ENCODE measurements around the gene DCAF15.
A peak's percentile ranks its signal among the peaks of the same experiment; 100 is the strongest.

The DCAF15 gene, protein sequence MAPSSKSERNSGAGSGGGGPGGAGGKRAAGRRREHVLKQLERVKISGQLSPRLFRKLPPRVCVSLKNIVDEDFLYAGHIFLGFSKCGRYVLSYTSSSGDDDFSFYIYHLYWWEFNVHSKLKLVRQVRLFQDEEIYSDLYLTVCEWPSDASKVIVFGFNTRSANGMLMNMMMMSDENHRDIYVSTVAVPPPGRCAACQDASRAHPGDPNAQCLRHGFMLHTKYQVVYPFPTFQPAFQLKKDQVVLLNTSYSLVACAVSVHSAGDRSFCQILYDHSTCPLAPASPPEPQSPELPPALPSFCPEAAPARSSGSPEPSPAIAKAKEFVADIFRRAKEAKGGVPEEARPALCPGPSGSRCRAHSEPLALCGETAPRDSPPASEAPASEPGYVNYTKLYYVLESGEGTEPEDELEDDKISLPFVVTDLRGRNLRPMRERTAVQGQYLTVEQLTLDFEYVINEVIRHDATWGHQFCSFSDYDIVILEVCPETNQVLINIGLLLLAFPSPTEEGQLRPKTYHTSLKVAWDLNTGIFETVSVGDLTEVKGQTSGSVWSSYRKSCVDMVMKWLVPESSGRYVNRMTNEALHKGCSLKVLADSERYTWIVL

GRCh38 chr19:13952154-13952930 is at the start of gene DCAF15:
TSS of gene DCAF15 (plus strand) at chr19:13952509. CDS start at chr19:13952513, 4 bp downstream.
- Histone ChIP-seq H3K9ac (ENCODE audit: low read depth in 1 of 2, low read length in 2 of 2) (peak within 1 kb of the TSS; percentile 63 to 88), H3K4me3 (ENCODE audit: low read depth in 1 of 2, low read length in 2 of 2) (peak within 1 kb of the TSS; percentile 67 to 87), H3K9me3 (ENCODE audit: control insufficient read depth in 1 of 2, low read length in 2 of 2) (no peaks in the 10 kb centered on the region), H3K27ac (ENCODE audit: low read depth, low read length) (peak within 1 kb of the TSS; percentile 56), H3K27me3 (ENCODE audit: control insufficient read depth in 1 of 2, insufficient read depth in 2 of 2, low read length in 2 of 2) (no peaks in the 10 kb centered on the region), H3K4me1 (ENCODE audit: control insufficient read depth in 1 of 2, insufficient read depth in 2 of 2, low read length in 2 of 2) (peaks cover 10 to 16% of the 10 kb centered on the region in 2 donors), H3K36me3 (ENCODE audit: control insufficient read depth in 1 of 2, insufficient read depth in 2 of 2, low read length in 2 of 2) (peaks cover 14 to 29% of the 10 kb centered on the region in 2 donors)

DNA sequence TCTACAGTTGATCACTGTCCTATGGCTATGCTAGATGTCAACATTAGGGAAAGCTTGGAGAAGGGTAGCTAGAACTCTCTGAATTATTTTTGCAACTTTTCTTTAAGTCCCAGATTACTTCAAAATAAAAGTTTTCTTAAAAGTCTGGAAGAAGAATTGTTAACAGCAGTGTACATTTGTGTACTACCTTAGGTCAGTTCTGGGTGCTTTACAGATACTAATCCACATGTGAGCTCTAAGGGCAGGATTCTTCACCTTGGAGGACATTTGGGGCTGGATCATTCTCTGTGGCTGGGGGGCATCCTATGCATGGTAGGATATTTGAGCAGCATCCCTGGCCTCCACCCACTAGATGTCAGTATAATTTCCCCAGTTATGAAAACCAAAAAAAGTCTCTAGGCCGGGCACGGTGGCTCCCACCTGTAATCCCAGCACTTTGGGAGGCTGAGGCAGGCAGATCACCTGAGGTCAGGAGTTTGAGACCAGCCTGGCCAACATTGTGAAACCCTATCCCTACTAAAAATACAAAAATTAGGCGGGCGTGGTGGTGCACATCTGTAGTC is 49.2 kb upstream of the DCAF15 start:
- Histone ChIP-seq H3K27me3 (ENCODE audit: control insufficient read depth in 1 of 2, insufficient read depth in 2 of 2, low read length in 2 of 2) (no peaks in the 10 kb centered on the region), H3K27ac (ENCODE audit: low read depth, low read length) (no peak overlapping the region), H3K9ac (ENCODE audit: low read depth in 1 of 2, low read length in 2 of 2) (no peak overlapping the region), H3K4me3 (ENCODE audit: low read depth in 1 of 2, low read length in 2 of 2) (no peak overlapping the region), H3K9me3 (ENCODE audit: control insufficient read depth in 1 of 2, low read length in 2 of 2) (no peaks in the 10 kb centered on the region), H3K4me1 (ENCODE audit: control insufficient read depth in 1 of 2, insufficient read depth in 2 of 2, low read length in 2 of 2) (peaks cover 15 to 23% of the 10 kb centered on the region in 2 donors), H3K36me3 (ENCODE audit: control insufficient read depth in 1 of 2, insufficient read depth in 2 of 2, low read length in 2 of 2) (no peaks in the 10 kb centered on the region)

GRCh38 chr19:13905634-13906520 is 46.4 kb upstream of the DCAF15 start, which contains the start of the genes BRME1 and CC2D1A:
TSS of gene BRME1 (minus strand) at chr19:13906117. CDS start at chr19:13904892, 1,225 bp downstream.
TSS of gene CC2D1A (plus strand) at chr19:13906201. CDS start at chr19:13906442, 241 bp downstream.
- H3K27ac ChIP-seq (ENCODE audit: low read depth, low read length): peak within 1 kb of the TSS; percentile 88
- peak within 1 kb of the TSS; percentile 85 to 89 for H3K4me3 ChIP-seq (ENCODE audit: low read depth in 1 of 2, low read length in 2 of 2)
- H3K4me1 ChIP-seq (ENCODE audit: control insufficient read depth in 1 of 2, insufficient read depth in 2 of 2, low read length in 2 of 2): peaks cover 13 to 23% of the 10 kb centered on the region in 2 donors
- H3K9me3 ChIP-seq (ENCODE audit: control insufficient read depth in 1 of 2, low read length in 2 of 2): no peaks in the 10 kb centered on the region
- no peaks in the 10 kb centered on the region for H3K27me3 ChIP-seq (ENCODE audit: control insufficient read depth in 1 of 2, insufficient read depth in 2 of 2, low read length in 2 of 2)
- peak within 1 kb of the TSS; percentile 77 to 86 for H3K9ac ChIP-seq (ENCODE audit: low read depth in 1 of 2, low read length in 2 of 2)
- peaks cover 0 to 6% of the 10 kb centered on the region in 2 donors for H3K36me3 ChIP-seq (ENCODE audit: control insufficient read depth in 1 of 2, insufficient read depth in 2 of 2, low read length in 2 of 2)

DNA sequence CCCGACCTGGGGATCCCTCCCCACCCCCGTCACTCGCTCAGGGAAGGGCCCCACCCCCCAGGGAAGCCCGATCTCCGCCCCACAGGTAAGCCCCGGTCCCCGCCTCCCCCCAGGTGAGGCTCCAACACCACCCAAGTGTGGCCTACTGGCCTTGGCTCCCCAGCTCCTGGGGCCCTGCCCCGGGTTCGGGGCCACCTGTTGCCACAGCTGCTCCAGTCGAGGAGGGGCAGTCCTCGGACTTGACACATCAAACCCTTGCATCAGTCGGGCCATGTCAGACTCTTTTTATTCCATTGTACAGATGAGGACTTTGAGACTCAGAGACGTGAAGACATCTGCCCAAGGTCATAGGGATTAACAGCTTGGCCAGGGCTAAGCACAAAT is 45.8 kb upstream of the DCAF15 start:
- Histone ChIP-seq H3K9me3 (ENCODE audit: control insufficient read depth in 1 of 2, low read length in 2 of 2) (no peaks in the 10 kb centered on the region), H3K4me3 (ENCODE audit: low read depth in 1 of 2, low read length in 2 of 2) (peak overlapping the region; percentile 85 to 89), H3K9ac (ENCODE audit: low read depth in 1 of 2, low read length in 2 of 2) (peak overlapping the region; percentile 77 to 86), H3K4me1 (ENCODE audit: control insufficient read depth in 1 of 2, insufficient read depth in 2 of 2, low read length in 2 of 2) (peaks cover 13 to 23% of the 10 kb centered on the region in 2 donors), H3K36me3 (ENCODE audit: control insufficient read depth in 1 of 2, insufficient read depth in 2 of 2, low read length in 2 of 2) (peaks cover 0 to 12% of the 10 kb centered on the region in 2 donors), H3K27me3 (ENCODE audit: control insufficient read depth in 1 of 2, insufficient read depth in 2 of 2, low read length in 2 of 2) (no peaks in the 10 kb centered on the region), H3K27ac (ENCODE audit: low read depth, low read length) (peak overlapping the region; percentile 88)

DNA sequence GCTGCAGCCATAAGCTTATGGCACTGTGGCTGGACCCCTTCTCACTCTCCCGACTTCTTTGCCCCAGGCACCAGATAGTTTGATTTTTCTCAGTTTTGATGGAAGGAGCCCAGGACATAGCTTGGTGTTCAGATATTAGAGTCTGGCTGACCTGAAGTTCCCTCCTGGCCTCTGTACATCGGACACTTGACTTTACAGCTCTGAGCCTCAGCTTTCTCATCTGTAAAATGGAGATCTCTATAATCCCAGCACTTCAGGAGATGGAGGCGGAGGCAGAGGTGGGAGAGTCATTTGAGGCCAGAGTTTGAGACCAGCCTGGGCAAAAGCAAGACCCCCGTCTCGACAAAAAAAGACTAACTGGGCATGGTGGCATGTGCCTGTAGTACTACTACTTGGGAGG is 45.4 kb upstream of the DCAF15 start:
- Histone ChIP-seq H3K4me3 (ENCODE audit: low read depth in 1 of 2, low read length in 2 of 2) (peak overlapping the region; percentile 85 to 89), H3K27me3 (ENCODE audit: control insufficient read depth in 1 of 2, insufficient read depth in 2 of 2, low read length in 2 of 2) (no peaks in the 10 kb centered on the region), H3K9ac (ENCODE audit: low read depth in 1 of 2, low read length in 2 of 2) (peak overlapping the region; percentile 77 to 86), H3K36me3 (ENCODE audit: control insufficient read depth in 1 of 2, insufficient read depth in 2 of 2, low read length in 2 of 2) (peaks cover 0 to 12% of the 10 kb centered on the region in 2 donors), H3K9me3 (ENCODE audit: control insufficient read depth in 1 of 2, low read length in 2 of 2) (no peaks in the 10 kb centered on the region), H3K4me1 (ENCODE audit: control insufficient read depth in 1 of 2, insufficient read depth in 2 of 2, low read length in 2 of 2) (peaks cover 13 to 23% of the 10 kb centered on the region in 2 donors), H3K27ac (ENCODE audit: low read depth, low read length) (peak overlapping the region; percentile 88)

GRCh38 chr19:13908674-13909073 is 43.6 kb upstream of the DCAF15 start:
- H3K36me3 ChIP-seq (ENCODE audit: control insufficient read depth in 1 of 2, insufficient read depth in 2 of 2, low read length in 2 of 2): peaks cover 14 to 30% of the 10 kb centered on the region in 2 donors
- no peaks in the 10 kb centered on the region for H3K9me3 ChIP-seq (ENCODE audit: control insufficient read depth in 1 of 2, low read length in 2 of 2)
- no peaks in the 10 kb centered on the region for H3K27me3 ChIP-seq (ENCODE audit: control insufficient read depth in 1 of 2, insufficient read depth in 2 of 2, low read length in 2 of 2)
- H3K4me1 ChIP-seq (ENCODE audit: control insufficient read depth in 1 of 2, insufficient read depth in 2 of 2, low read length in 2 of 2): peaks cover 13 to 23% of the 10 kb centered on the region in 2 donors
- no peak overlapping the region for H3K27ac ChIP-seq (ENCODE audit: low read depth, low read length)
- H3K9ac ChIP-seq (ENCODE audit: low read depth in 1 of 2, low read length in 2 of 2): peak overlapping the region in 1 of 2 donors; percentile 38
- no peak overlapping the region for H3K4me3 ChIP-seq (ENCODE audit: low read depth in 1 of 2, low read length in 2 of 2)

DNA sequence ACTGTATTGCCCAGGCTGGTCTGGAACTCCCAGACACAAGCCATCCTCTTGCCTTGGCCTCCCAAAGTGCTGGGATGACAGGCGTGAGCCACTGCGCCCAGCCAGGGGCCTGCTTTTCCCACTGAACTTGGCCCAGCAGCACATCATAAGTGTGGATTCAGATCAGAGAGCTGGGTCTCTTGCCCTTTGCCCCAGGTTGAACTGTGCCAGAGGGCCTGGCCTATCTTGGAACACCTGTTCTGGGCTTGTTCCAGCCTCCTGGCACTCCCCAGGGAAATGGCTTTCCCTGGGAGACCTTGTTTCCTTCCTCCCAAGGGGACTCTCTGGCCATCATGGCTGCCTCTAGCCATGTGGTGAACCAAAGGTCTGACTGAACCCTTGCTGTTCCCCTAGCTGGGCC is 42.9 kb upstream of the DCAF15 start:
- Histone ChIP-seq H3K36me3 (ENCODE audit: control insufficient read depth in 1 of 2, insufficient read depth in 2 of 2, low read length in 2 of 2) (peaks cover 14 to 34% of the 10 kb centered on the region in 2 donors), H3K27ac (ENCODE audit: low read depth, low read length) (no peak overlapping the region)

GRCh38 chr19:13913352-13913751 is 39.0 kb upstream of the DCAF15 start:
- Histone ChIP-seq H3K4me1 (ENCODE audit: control insufficient read depth in 1 of 2, insufficient read depth in 2 of 2, low read length in 2 of 2) (peaks cover 4 to 10% of the 10 kb centered on the region in 2 donors), H3K36me3 (ENCODE audit: control insufficient read depth in 1 of 2, insufficient read depth in 2 of 2, low read length in 2 of 2) (peaks cover 17 to 65% of the 10 kb centered on the region in 2 donors), H3K9ac (ENCODE audit: low read depth in 1 of 2, low read length in 2 of 2) (no peak overlapping the region), H3K9me3 (ENCODE audit: control insufficient read depth in 1 of 2, low read length in 2 of 2) (no peaks in the 10 kb centered on the region), H3K4me3 (ENCODE audit: low read depth in 1 of 2, low read length in 2 of 2) (no peak overlapping the region), H3K27ac (ENCODE audit: low read depth, low read length) (no peak overlapping the region), H3K27me3 (ENCODE audit: control insufficient read depth in 1 of 2, insufficient read depth in 2 of 2, low read length in 2 of 2) (no peaks in the 10 kb centered on the region)

More for the DNA sequence above, 42.9 kb upstream of the DCAF15 start:
- H3K27me3 ChIP-seq (ENCODE audit: control insufficient read depth in 1 of 2, insufficient read depth in 2 of 2, low read length in 2 of 2): no peaks in the 10 kb centered on the region
- no peaks in the 10 kb centered on the region for H3K9me3 ChIP-seq (ENCODE audit: control insufficient read depth in 1 of 2, low read length in 2 of 2)
- no peak overlapping the region for H3K4me3 ChIP-seq (ENCODE audit: low read depth in 1 of 2, low read length in 2 of 2)
- peaks cover 13 to 23% of the 10 kb centered on the region in 2 donors for H3K4me1 ChIP-seq (ENCODE audit: control insufficient read depth in 1 of 2, insufficient read depth in 2 of 2, low read length in 2 of 2)
- H3K9ac ChIP-seq (ENCODE audit: low read depth in 1 of 2, low read length in 2 of 2): peak overlapping the region in 1 of 2 donors; percentile 6

DNA sequence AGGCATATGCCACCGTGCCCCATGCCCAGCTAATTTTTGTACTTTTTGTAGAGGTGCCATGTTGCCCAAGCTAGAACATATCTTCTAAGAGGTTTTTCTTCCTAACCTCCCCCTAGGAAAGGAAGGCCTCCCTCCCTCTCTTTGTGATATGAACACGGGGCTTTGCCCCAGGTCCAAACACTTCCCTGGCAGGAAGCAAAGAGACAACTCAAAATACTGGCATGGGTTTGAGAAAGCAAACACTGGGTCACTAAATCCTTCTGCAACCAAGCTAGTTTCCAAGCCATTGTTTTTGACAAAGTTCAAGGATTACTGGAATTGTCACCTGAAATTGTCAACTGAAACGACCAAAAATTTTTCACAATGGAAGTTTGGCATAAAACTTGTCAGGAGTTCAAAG is 37.5 kb upstream of the DCAF15 start:
- H3K36me3 ChIP-seq (ENCODE audit: control insufficient read depth in 1 of 2, insufficient read depth in 2 of 2, low read length in 2 of 2): peaks cover 17 to 73% of the 10 kb centered on the region in 2 donors
- no peaks in the 10 kb centered on the region for H3K27me3 ChIP-seq (ENCODE audit: control insufficient read depth in 1 of 2, insufficient read depth in 2 of 2, low read length in 2 of 2)
- no peaks in the 10 kb centered on the region for H3K9me3 ChIP-seq (ENCODE audit: control insufficient read depth in 1 of 2, low read length in 2 of 2)
- H3K4me1 ChIP-seq (ENCODE audit: control insufficient read depth in 1 of 2, insufficient read depth in 2 of 2, low read length in 2 of 2): peaks cover 1 to 2% of the 10 kb centered on the region in 2 donors
- H3K9ac ChIP-seq (ENCODE audit: low read depth in 1 of 2, low read length in 2 of 2): no peak overlapping the region
- no peak overlapping the region for H3K27ac ChIP-seq (ENCODE audit: low read depth, low read length)
- H3K4me3 ChIP-seq (ENCODE audit: low read depth in 1 of 2, low read length in 2 of 2): no peak overlapping the region
